GM21423 (cell line): ENCODE data around the gene XXYLT1.
"Not testable (repeated sequence)": the region's sequence is repeated elsewhere in the genome, so short reads cannot be mapped to it uniquely, and the experiment has no call there.

Source experiments
- ATAC-seq: cut with Tn5 transposase; IDR thresholded peaks from one replicate; pipeline ENCODE4 v1.9.1; 2021; ENCODE audit warnings: mild to moderate bottlenecking, moderate library complexity; ENCODE audit not compliant: unreplicated experiment

Gene XXYLT1

GRCh38 chr3:195101927-195102608 lies 168.9 kb downstream of the XXYLT1 start:
- ATAC-seq, result no peak

GRCh38 chr3:195101001-195101583 lies 169.9 kb downstream of the XXYLT1 start:
- ATAC-seq, result no peak

- no peak for ATAC-seq
Measured at GRCh38 chr3:195099951-195100785, 170.8 kb downstream of the XXYLT1 start.

GRCh38 chr3:195098741-195099525 lies 172.0 kb downstream of the XXYLT1 start:
- ATAC-seq, result no peak

GRCh38 chr3:195097331-195098255 lies 173.4 kb downstream of the XXYLT1 start:
- no peak for ATAC-seq

- ATAC-seq, result no peak
Measured at GRCh38 chr3:195096484-195097330, 174.3 kb downstream of the XXYLT1 start.

GRCh38 chr3:195096053-195096452 lies 174.9 kb downstream of the XXYLT1 start:
- no peak for ATAC-seq

- ATAC-seq, result no peak
Measured at GRCh38 chr3:195095704-195096036, 175.3 kb downstream of the XXYLT1 start.

GRCh38 chr3:195095035-195095703 lies 175.8 kb downstream of the XXYLT1 start:
- ATAC-seq, result peak; percentile 68

GRCh38 chr3:195094191-195094921 lies 176.6 kb downstream of the XXYLT1 start:
- peak; percentile 74 for ATAC-seq

- no peak for ATAC-seq
Measured at GRCh38 chr3:195093731-195094130, 177.2 kb downstream of the XXYLT1 start.

- ATAC-seq, result not testable (repeated sequence)
Measured at GRCh38 chr3:195087840-195088601, 182.9 kb downstream of the XXYLT1 start.

- no peak for ATAC-seq
Measured at GRCh38 chr3:195087328-195087727, 183.6 kb downstream of the XXYLT1 start.

GRCh38 chr3:195086885-195087284 lies 184.1 kb downstream of the XXYLT1 start:
- ATAC-seq, result no peak

GRCh38 chr3:195086341-195086740 lies 184.6 kb downstream of the XXYLT1 start:
- ATAC-seq, result no peak

- no peak for ATAC-seq
Measured at GRCh38 chr3:195085356-195086130, 185.4 kb downstream of the XXYLT1 start.
